Epithelial cell of esophagus (primary cell): ENCODE data around the gene KDM4C.

Experiments used
- DNase-seq: peaks from one replicate; pipeline ENCODE4 v3.0.0; 2010; ENCODE audit warnings: low read depth
- H3K4me3 ChIP-seq: 2 replicates; pipeline ENCODE4 v1.5.1; 2011; ENCODE audit warnings: mild to moderate bottlenecking, low read length, control low read depth
- TF ChIP-seq, protein P1 (sequence below): IDR thresholded peaks from 2 replicates; pipeline ENCODE4 v1.5.1; 2011; ENCODE audit warnings: low read depth, mild to moderate bottlenecking, low read length, control low read depth, inconsistent platforms; ENCODE audit not compliant: insufficient read depth; ENCODE audit errors: missing control alignments

Gene KDM4C

DNA sequence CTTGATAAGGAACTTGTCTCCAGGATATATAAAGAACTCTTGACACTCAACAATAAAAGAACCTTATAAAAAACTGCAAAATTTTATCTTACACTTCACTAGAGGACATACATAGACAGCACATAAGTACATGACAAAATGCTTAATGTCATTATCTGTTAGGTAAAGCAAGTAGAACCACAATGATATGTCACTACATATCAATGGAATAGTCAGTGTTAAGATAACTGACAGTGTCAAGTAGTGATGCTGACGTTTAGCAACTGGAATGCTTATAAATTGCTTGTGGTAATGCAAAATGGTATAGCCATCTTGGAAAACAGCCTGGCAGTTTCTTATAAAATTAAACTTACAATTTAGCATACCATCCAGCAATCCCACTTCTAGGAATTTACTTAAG lies 314.1 kb downstream of the KDM4C start:
- DNase-seq, result no peak
- H3K4me3 ChIP-seq, result no peak overlapping the region

DNA sequence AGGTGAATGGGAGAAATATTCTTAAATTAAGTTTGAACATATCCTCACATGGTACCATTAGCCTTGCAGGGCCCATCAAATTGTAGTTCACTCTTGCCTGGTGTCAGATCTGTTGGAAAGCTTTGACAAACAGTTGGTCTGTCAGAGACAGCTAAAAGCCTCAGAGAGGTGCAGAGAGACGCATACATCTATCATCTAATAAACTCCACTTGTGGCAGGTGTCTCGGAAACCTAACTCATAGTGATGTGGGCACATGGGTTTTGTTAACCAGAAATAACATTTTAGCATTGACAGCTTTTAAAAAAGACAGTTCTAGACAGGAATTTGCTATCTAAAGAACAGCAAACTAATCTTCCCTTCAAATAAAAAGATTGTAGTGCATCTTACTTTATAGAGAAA lies 315.9 kb downstream of the KDM4C start:
- TF ChIP-seq, protein P1, sequence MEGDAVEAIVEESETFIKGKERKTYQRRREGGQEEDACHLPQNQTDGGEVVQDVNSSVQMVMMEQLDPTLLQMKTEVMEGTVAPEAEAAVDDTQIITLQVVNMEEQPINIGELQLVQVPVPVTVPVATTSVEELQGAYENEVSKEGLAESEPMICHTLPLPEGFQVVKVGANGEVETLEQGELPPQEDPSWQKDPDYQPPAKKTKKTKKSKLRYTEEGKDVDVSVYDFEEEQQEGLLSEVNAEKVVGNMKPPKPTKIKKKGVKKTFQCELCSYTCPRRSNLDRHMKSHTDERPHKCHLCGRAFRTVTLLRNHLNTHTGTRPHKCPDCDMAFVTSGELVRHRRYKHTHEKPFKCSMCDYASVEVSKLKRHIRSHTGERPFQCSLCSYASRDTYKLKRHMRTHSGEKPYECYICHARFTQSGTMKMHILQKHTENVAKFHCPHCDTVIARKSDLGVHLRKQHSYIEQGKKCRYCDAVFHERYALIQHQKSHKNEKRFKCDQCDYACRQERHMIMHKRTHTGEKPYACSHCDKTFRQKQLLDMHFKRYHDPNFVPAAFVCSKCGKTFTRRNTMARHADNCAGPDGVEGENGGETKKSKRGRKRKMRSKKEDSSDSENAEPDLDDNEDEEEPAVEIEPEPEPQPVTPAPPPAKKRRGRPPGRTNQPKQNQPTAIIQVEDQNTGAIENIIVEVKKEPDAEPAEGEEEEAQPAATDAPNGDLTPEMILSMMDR, result no peak
- DNase-seq, result no peak
- no peak overlapping the region for H3K4me3 ChIP-seq

More for the DNA sequence above, 314.1 kb downstream of the KDM4C start:
- TF ChIP-seq, protein P1, result no peak

DNA sequence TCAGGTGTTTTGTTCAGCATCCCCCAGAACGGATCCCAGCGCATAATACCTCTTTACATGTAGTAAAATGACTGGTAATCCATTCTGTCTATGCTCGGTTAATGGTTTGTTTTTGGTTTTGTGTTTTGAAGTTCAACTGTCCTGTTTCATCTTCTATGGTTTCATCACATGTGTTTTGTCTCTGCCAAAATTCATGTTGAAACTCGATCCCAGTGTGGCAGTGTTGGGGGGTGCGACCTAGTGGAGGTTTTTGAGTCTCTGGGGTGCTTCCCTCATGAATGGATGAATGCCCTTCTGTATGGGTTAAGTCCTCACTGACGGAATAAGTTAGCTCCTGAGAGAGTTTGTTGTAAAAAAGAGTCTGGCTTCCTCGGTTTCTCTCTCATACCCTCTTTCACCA lies 317.4 kb downstream of the KDM4C start:
- H3K4me3 ChIP-seq, result no peak overlapping the region
- TF ChIP-seq, protein P1, result no peak
- no peak for DNase-seq

DNA sequence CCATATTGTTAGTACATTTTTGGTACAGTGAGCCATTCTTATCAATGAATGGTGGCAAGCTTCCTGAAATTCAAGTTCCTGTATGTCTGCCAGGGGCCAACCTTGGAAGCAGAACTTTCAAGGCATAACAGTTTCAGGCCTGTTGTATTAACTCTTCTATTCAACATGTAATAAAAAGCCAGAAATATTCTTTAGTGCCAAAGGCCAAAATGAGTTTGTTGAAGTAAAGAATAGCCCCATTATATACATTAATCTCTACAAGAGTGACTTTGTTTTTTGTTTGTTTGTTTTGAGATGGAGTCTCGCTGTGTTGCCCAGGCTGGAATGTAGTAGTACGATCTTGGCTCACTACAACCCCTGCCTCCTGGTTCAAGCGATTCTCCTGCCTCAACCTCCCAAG lies 321.3 kb downstream of the KDM4C start:
- H3K4me3 ChIP-seq, result no peak overlapping the region
- no peak for DNase-seq
- TF ChIP-seq, protein P1, result no peak

DNA sequence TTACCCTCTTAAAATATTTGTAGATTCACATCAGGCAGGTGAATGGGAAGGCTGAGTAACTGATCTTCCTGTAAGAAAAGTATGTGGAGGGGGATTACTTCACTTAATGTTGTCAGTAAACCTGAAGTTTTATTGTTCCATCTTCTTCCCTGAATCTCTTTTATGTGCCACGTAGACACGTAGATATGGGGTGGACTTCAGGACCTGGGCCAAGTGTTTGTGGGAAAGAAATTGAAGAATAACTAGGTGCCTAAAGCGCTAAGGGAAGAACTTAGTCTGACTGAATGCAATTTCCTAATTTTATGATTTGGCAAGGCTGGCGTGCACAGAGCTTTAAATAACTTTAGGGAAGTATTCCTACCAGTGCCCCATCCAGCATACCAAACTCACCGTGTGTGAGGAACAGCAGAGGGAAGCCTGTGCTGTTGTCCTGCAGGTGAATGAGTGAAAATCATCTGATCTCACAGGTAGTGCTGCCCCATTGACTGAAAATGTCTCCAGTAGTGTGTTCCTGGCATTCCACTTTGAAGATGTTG lies 323.4 kb downstream of the KDM4C start:
- no peak for DNase-seq

DNA sequence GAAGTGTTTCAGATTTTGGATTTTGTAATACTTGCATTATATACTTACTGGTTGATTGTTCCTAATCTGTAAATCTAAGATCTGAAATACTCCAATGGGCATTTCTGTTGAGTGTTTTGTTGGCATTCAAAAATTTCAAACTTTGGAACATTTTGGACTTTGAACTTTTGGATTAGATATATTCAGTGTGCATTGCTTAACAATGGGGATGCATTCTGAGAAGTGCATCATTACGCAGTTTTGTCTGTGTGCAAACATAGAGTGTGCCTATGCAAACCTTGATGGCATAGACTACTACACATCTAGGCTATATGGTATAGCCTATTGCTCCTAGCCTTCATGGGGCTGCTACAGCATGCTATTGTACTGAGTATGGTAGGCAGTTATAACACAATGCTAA lies 325.4 kb downstream of the KDM4C start:
- H3K4me3 ChIP-seq, result no peak overlapping the region
- TF ChIP-seq, protein P1, result no peak
- no peak for DNase-seq

More for the DNA sequence above, 323.4 kb downstream of the KDM4C start:
- H3K4me3 ChIP-seq, result no peak overlapping the region
- TF ChIP-seq, protein P1, result no peak

DNA sequence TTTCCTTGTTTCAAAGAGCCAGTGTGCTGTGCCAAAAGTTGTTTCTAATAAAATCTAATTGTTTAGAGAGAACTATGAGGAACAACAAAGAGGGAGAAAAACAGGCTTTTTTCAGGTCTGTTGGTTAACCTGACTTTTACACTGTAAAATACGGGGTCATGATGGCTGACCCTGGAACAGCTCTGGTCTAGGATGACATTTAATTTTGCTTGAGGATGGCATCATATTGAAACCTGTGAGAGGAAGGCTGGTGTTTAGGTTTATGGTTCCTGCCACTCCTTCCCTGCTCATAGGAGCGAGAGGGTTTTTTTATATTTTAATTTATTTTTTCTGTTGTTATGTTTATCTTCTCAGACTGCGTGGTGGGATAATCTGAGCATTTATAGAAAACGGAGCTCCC lies 327.6 kb downstream of the KDM4C start:
- no peak overlapping the region for H3K4me3 ChIP-seq
- TF ChIP-seq, protein P1, result no peak
- no peak for DNase-seq
